ENCODE results near the gene TMED6. TPM values are rescaled to one million over a fixed set of nuclear protein-coding genes. Genes with fewer than 3 reads are reported as not detected.

Gene TMED6
- total RNA-seq, 1 donor from 2014 or later: not detected

- H3K36me3 ChIP-seq: no peaks in the 10 kb centered on the region
- DNase-seq (ENCODE audit: low spot score): no peak
- TF ChIP-seq EZH2phosphoT487 (IDR thresholded peaks at IDR 0.05): no peak
- TF ChIP-seq CTCF (IDR thresholded peaks at IDR 0.05): no peak
- TF ChIP-seq EZH2 (IDR thresholded peaks at IDR 0.05): no peak
- H3K27ac ChIP-seq: no peak overlapping the region
- H3K36me3 Mint-ChIP-seq: peaks cover 17% of the 10 kb centered on the region
- no peak overlapping the region for H3K4me2 ChIP-seq
- H3K9me3 Mint-ChIP-seq: no peaks in the 10 kb centered on the region
- no peak overlapping the region for H3K4me3 ChIP-seq
- H3K79me2 ChIP-seq (ENCODE audit: low read depth): no peaks in the 10 kb centered on the region
- H3K27ac Mint-ChIP-seq: no peak overlapping the region
- H2AFZ ChIP-seq (replicated peaks): no peak overlapping the region
- H3K27me3 ChIP-seq: no peaks in the 10 kb centered on the region
- no peaks in the 10 kb centered on the region for H3K4me1 Mint-ChIP-seq
- no peaks in the 10 kb centered on the region for H3K27me3 Mint-ChIP-seq (ENCODE audit: insufficient read depth, low read depth)
- no peaks in the 10 kb centered on the region for H4K20me1 ChIP-seq (ENCODE audit: low read depth)
- no peaks in the 10 kb centered on the region for H3K4me1 ChIP-seq
- no peak overlapping the region for H3K9ac ChIP-seq
- no peak overlapping the region for H3K4me3 Mint-ChIP-seq
- H3K9me3 ChIP-seq (ENCODE audit: low read depth): no peaks in the 10 kb centered on the region
- peaks cover 4% of the 10 kb centered on the region for H3F3A ChIP-seq (ENCODE audit: low read depth)
These were observed 49.3 kb downstream of the TMED6 start for GRCh38 chr16:69302301-69302700.

GRCh38 chr16:69301861-69302260 is 49.7 kb downstream of the TMED6 start:
- Histone ChIP-seq H3K4me3 (no peak overlapping the region), H3K9ac (no peak overlapping the region), H3K4me2 (no peak overlapping the region), H3K27me3 (no peaks in the 10 kb centered on the region), H2AFZ (replicated peaks) (no peak overlapping the region), H3K79me2 (ENCODE audit: low read depth) (no peaks in the 10 kb centered on the region), H3F3A (ENCODE audit: low read depth) (no peaks in the 10 kb centered on the region), H3K4me1 (no peaks in the 10 kb centered on the region), H3K9me3 (ENCODE audit: low read depth) (no peaks in the 10 kb centered on the region), H3K27ac (no peak overlapping the region), H4K20me1 (ENCODE audit: low read depth) (no peaks in the 10 kb centered on the region), H3K36me3 (no peaks in the 10 kb centered on the region)
- no peak overlapping the region for H3K27ac Mint-ChIP-seq
- no peaks in the 10 kb centered on the region for H3K9me3 Mint-ChIP-seq
- no peaks in the 10 kb centered on the region for H3K4me1 Mint-ChIP-seq
- no peaks in the 10 kb centered on the region for H3K27me3 Mint-ChIP-seq (ENCODE audit: insufficient read depth, low read depth)
- TF ChIP-seq EZH2 (IDR thresholded peaks at IDR 0.05) (no peak), EZH2phosphoT487 (IDR thresholded peaks at IDR 0.05) (no peak), CTCF (IDR thresholded peaks at IDR 0.05) (no peak)
- DNase-seq (ENCODE audit: low spot score): no peak
- H3K36me3 Mint-ChIP-seq: peaks cover 17% of the 10 kb centered on the region
- no peak overlapping the region for H3K4me3 Mint-ChIP-seq

GRCh38 chr16:69301187-69301586 is 50.4 kb downstream of the TMED6 start:
- Histone ChIP-seq H3K36me3 (no peaks in the 10 kb centered on the region), H3K27ac (no peak overlapping the region), H3K9me3 (ENCODE audit: low read depth) (no peaks in the 10 kb centered on the region), H3K27me3 (no peaks in the 10 kb centered on the region), H3K4me3 (no peak overlapping the region), H3K4me1 (no peaks in the 10 kb centered on the region), H3K79me2 (ENCODE audit: low read depth) (no peaks in the 10 kb centered on the region), H3K4me2 (no peak overlapping the region), H3F3A (ENCODE audit: low read depth) (no peaks in the 10 kb centered on the region), H3K9ac (no peak overlapping the region), H2AFZ (replicated peaks) (no peak overlapping the region), H4K20me1 (ENCODE audit: low read depth) (no peaks in the 10 kb centered on the region)
- Mint-ChIP-seq H3K9me3 (no peaks in the 10 kb centered on the region), H3K36me3 (peaks cover 18% of the 10 kb centered on the region), H3K27me3 (ENCODE audit: insufficient read depth, low read depth) (no peaks in the 10 kb centered on the region), H3K4me3 (no peak overlapping the region), H3K27ac (no peak overlapping the region), H3K4me1 (no peaks in the 10 kb centered on the region)
- TF ChIP-seq EZH2phosphoT487 (IDR thresholded peaks at IDR 0.05) (no peak), CTCF (IDR thresholded peaks at IDR 0.05) (no peak), EZH2 (IDR thresholded peaks at IDR 0.05) (no peak)
- no peak for DNase-seq (ENCODE audit: low spot score)
